ENCODE measurements around the gene COLEC12.

COLEC12 gene

GRCh38 chr18:388200-388599 is 112.3 kb downstream of the COLEC12 start:
- TF ChIP-seq CTCF (IDR thresholded peaks at IDR 0.05; ENCODE audit: low read depth, low read length): no peak

GRCh38 chr18:386994-387393 is 113.5 kb downstream of the COLEC12 start:
- TF ChIP-seq CTCF (IDR thresholded peaks at IDR 0.05; ENCODE audit: low read depth, low read length): no peak
- no peak for DNase-seq (ENCODE audit: extremely low read depth, low read depth)

More at GRCh38 chr18:388200-388599, 112.3 kb downstream of the COLEC12 start:
- DNase-seq (ENCODE audit: extremely low read depth, low read depth): no peak

- TF ChIP-seq CTCF (IDR thresholded peaks at IDR 0.05; ENCODE audit: low read depth, low read length): no peak
These were observed 115.6 kb downstream of the COLEC12 start for GRCh38 chr18:384897-385296.

GRCh38 chr18:383135-383534 is 117.4 kb downstream of the COLEC12 start:
- DNase-seq (ENCODE audit: extremely low read depth, low read depth): no peak
- no peak for TF ChIP-seq CTCF (IDR thresholded peaks at IDR 0.05; ENCODE audit: low read depth, low read length)

More at GRCh38 chr18:384897-385296, 115.6 kb downstream of the COLEC12 start:
- DNase-seq (ENCODE audit: extremely low read depth, low read depth): no peak

- TF ChIP-seq CTCF (IDR thresholded peaks at IDR 0.05; ENCODE audit: low read depth, low read length): no peak
These were observed 118.0 kb downstream of the COLEC12 start for GRCh38 chr18:382423-382984.

GRCh38 chr18:379681-380330 is 120.7 kb downstream of the COLEC12 start:
- DNase-seq (ENCODE audit: extremely low read depth, low read depth): no peak
- TF ChIP-seq CTCF (IDR thresholded peaks at IDR 0.05; ENCODE audit: low read depth, low read length): no peak

More at GRCh38 chr18:382423-382984, 118.0 kb downstream of the COLEC12 start:
- DNase-seq (ENCODE audit: extremely low read depth, low read depth): no peak

- no peak for TF ChIP-seq CTCF (IDR thresholded peaks at IDR 0.05; ENCODE audit: low read depth, low read length)
- DNase-seq (ENCODE audit: extremely low read depth, low read depth): no peak
These were observed 122.4 kb downstream of the COLEC12 start for GRCh38 chr18:378079-378478.
